Heart left ventricle (tissue), 13 donors: Measurements from ENCODE around the gene AAGAB.

Source experiments
- CTCF ChIP-seq, 12 donors: fragments of 200-600 bp; sonication (generic) in 4 of 12; IDR thresholded peaks; one replicate each; pipeline versions ENCODE4 v1.5.0 to v1.8.0; 2018 to 2022; ENCODE audit warnings: antibody characterized with exemption in 12 of 12, mild to moderate bottlenecking in 5 of 12
- POLR2A ChIP-seq, 2 donors: fragments of 450-650 bp; IDR thresholded peaks; one replicate each; pipeline ENCODE4 v1.6.1; 2017; ENCODE audit warnings: antibody characterized with exemption in 2 of 2, mild to moderate bottlenecking in 2 of 2, moderate library complexity in 2 of 2
- donor health status: ischemic (EF 13 %, LVEDD 7.1; RV severe dilation, severe dysfunction).
- donor health status: DM: no; HTN: yes; CAD: no.
- donor health status: DM: no; HTN: no; CAD: no.
- donor health status: ischemic (EF 25% LVEDD 6.9; RV normal size, moderate dysfunction).
- donor health status: ischemic (EF 25% LVEDD 5.7; RV mildly dilated, moderate dysfunction).
- donor health status: ischemic (EF 35%, LVEDD 5.7; RV mildly dilated, moderate dysfunction).
- donor health status: nonischemic (EF 11% LVEDD 7.7; RV severe dilation, severe dysfunction).
- donor health status: DM: yes; HTN: yes; CAD: no.
- donor health status: PGD.
- donor health status: ischemic (EF 29% LVEDD 5.4; RV normal size, mild dysfunction).
- donor health status: nonischemic (EF 23%, LVEDD 6.1; RV moderate dilation, normal function).

- TF ChIP-seq POLR2A (IDR thresholded peaks at IDR 0.05) (no peak), CTCF (IDR thresholded peaks at IDR 0.05) (no peak)
Measured at GRCh38 chr15:67266870-67267269, 12.4 kb upstream of the AAGAB start.
